Caco-2 (cell line): ENCODE measurements around the gene CHCHD6. TPM values are rescaled to one million over a fixed set of nuclear protein-coding genes. Genes with fewer than 3 reads are reported as not detected.

ENCODE experiments used
- BruUV-seq: library from RNA; stranded (reverse); fragments of 400-500 nt; replicated peaks from 2 replicates; lab custom pipeline; 2021; lab: Mats Ljungman, UMichigan
- CTCF ChIA-PET: fragments of 300-600 bp; sonication (Branson Sonifier 250); formaldehyde crosslinking; loops from one replicate; lab custom pipeline; 2022; ENCODE audit warnings: antibody characterized with exemption; lab: Charles Lee
- POLR2A ChIA-PET: fragments of 300-600 bp; sonication (Branson Sonifier 250); formaldehyde crosslinking; loops from one replicate; lab custom pipeline; 2022; ENCODE audit warnings: antibody characterized with exemption; lab: Charles Lee
- DNase-seq, 2 experiments: peaks; one replicate each; pipeline versions ENCODE4 v3.0.0 to v3.0.0-alpha.2; 2020 to 2022
- H3K27me3 ChIP-seq: replicated peaks from 2 replicates; pipeline ENCODE4 v1.6.0; 2011; ENCODE audit warnings: low read length; ENCODE audit not compliant: control insufficient read depth, insufficient read depth
- H3K36me3 ChIP-seq: 2 replicates; pipeline ENCODE4 v1.5.1; 2011; ENCODE audit warnings: low read length; ENCODE audit not compliant: control insufficient read depth, insufficient read depth
- H3K4me1 ChIP-seq: fragments of 250-450 bp; sonication (Bioruptor Pico); 2 replicates; pipeline ENCODE4 v1.5.1; 2020; ENCODE audit warnings: mild to moderate bottlenecking
- H3K4me3 ChIP-seq: 2 replicates; pipeline ENCODE4 v1.5.1; 2011; ENCODE audit warnings: low read depth, mild to moderate bottlenecking, control low read depth, low read length
- H3K9me3 ChIP-seq: fragments of 250-450 bp; sonication (Bioruptor Pico); 2 replicates; pipeline ENCODE4 v1.5.1; 2020; ENCODE audit warnings: mild to moderate bottlenecking, moderate library complexity
- H3K27ac Mint-ChIP-seq: one replicate; pipeline ENCODE4 v1.8.0; 2022; ENCODE audit warnings: mixed read lengths; ENCODE audit not compliant: unreplicated experiment
- H3K27me3 Mint-ChIP-seq: one replicate; pipeline ENCODE4 v1.8.0; 2022; ENCODE audit warnings: mixed read lengths; ENCODE audit not compliant: insufficient read depth, unreplicated experiment
- H3K36me3 Mint-ChIP-seq: one replicate; pipeline ENCODE4 v1.8.0; 2022; ENCODE audit warnings: mild to moderate bottlenecking, mixed read lengths; ENCODE audit not compliant: insufficient read depth, unreplicated experiment
- H3K4me1 Mint-ChIP-seq: one replicate; pipeline ENCODE4 v1.8.0; 2022; ENCODE audit warnings: low read depth, mixed read lengths; ENCODE audit not compliant: unreplicated experiment
- H3K4me3 Mint-ChIP-seq: one replicate; pipeline ENCODE4 v1.8.0; 2022; ENCODE audit warnings: mild to moderate bottlenecking, moderate library complexity, mixed read lengths; ENCODE audit not compliant: unreplicated experiment
- H3K9me3 Mint-ChIP-seq: one replicate; pipeline ENCODE4 v1.8.0; 2022; ENCODE audit warnings: mixed read lengths; ENCODE audit not compliant: unreplicated experiment
- intact Hi-C: fragments of 100-400 bp; cut with micrococcal nuclease; formaldehyde crosslinking; loops from one replicate; pipeline ENCODE4 v1.10.0; 2022; ENCODE audit not compliant: unreplicated experiment
- total RNA-seq: library from RNA; stranded (reverse); gene quantifications from 2 replicates; pipeline ENCODE4 v1.2.3, GENCODE V29; 2022
- TF ChIP-seq, protein P1 (sequence below), 2 experiments: fragments of 200-600 bp in 1 of 2; IDR thresholded peaks; 1 replicate in 1 of 2; 2 replicates in 1 of 2; pipeline versions ENCODE4 v1.5.1 to v1.8.0; 2011 to 2022; ENCODE audit warnings: antibody characterized with exemption in 1 of 2, control low read depth in 1 of 2, inconsistent platforms in 1 of 2, low read depth in 1 of 2, low read length in 1 of 2, mild to moderate bottlenecking in 1 of 2, moderate library complexity in 1 of 2; ENCODE audit not compliant: insufficient read depth in 1 of 2, severe bottlenecking in 1 of 2, unreplicated experiment in 1 of 2

Gene CHCHD6
- total RNA-seq, 1 experiment from 2014 or later = 49.5 TPM

DNA sequence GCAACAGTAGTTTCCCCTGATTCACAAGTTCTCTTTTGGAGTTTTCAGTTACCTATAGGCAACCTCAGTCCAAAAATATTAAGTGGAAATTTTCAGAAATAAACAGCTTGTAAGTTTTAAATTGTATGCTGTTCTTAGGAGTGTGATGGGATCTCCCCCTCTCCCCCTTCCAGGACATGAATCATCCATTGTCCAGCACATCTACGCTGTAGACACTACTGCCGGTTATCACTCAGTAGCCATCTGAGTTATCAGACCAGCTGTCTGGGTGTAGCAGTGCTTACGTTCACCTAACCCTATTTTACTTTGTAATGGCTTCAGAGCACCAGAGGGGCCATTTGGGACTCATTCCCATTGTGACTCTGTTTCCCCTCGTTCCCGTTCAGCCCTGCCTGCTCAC is 182.2 kb downstream of the CHCHD6 start:
- no peak for DNase-seq
- Mint-ChIP-seq H3K27ac (peak overlapping the region; percentile 72), H3K4me3 (no peak overlapping the region), H3K9me3 (no peaks in the 10 kb centered on the region), H3K4me1 (peaks cover 35% of the 10 kb centered on the region), H3K27me3 (no peaks in the 10 kb centered on the region), H3K36me3 (no peaks in the 10 kb centered on the region)
- H3K4me1 ChIP-seq = peaks cover 60% of the 10 kb centered on the region
- intact Hi-C loops = no loop called here
- H3K4me3 ChIP-seq = no peak overlapping the region
- no peaks in the 10 kb centered on the region for H3K27me3 ChIP-seq
- CTCF ChIA-PET = no interaction called here
- BruUV-seq = no TSS peak
- H3K36me3 ChIP-seq = no peaks in the 10 kb centered on the region
- H3K9me3 ChIP-seq = no peaks in the 10 kb centered on the region
- TF ChIP-seq, protein P1, sequence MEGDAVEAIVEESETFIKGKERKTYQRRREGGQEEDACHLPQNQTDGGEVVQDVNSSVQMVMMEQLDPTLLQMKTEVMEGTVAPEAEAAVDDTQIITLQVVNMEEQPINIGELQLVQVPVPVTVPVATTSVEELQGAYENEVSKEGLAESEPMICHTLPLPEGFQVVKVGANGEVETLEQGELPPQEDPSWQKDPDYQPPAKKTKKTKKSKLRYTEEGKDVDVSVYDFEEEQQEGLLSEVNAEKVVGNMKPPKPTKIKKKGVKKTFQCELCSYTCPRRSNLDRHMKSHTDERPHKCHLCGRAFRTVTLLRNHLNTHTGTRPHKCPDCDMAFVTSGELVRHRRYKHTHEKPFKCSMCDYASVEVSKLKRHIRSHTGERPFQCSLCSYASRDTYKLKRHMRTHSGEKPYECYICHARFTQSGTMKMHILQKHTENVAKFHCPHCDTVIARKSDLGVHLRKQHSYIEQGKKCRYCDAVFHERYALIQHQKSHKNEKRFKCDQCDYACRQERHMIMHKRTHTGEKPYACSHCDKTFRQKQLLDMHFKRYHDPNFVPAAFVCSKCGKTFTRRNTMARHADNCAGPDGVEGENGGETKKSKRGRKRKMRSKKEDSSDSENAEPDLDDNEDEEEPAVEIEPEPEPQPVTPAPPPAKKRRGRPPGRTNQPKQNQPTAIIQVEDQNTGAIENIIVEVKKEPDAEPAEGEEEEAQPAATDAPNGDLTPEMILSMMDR (IDR thresholded peaks at IDR 0.05; ENCODE audit: insufficient read depth in 1 of 2, low read depth in 1 of 2, low read length in 1 of 2, severe bottlenecking in 1 of 2, unreplicated experiment in 1 of 2) = no peak
- POLR2A ChIA-PET = no interaction called here

DNA sequence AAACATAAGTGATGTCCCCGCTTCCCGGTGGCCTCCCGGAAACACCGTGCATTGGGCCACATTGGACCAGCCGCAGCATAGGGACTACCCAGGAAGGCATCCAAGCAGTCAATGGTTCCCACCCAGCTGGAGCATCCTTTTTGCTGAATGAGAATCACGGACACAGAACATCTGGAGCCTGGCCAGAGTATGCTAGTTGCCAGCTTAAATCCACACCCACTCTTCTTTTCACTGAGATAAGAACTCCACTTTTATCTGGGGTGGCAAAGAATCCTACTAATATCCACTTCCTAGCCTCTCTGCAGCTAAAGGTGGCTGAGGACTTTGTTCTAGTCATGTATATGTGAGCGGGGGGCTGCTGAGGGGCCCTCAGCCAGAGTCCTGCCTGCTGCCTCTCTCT is 183.6 kb downstream of the CHCHD6 start:
- Histone ChIP-seq H3K9me3 (no peaks in the 10 kb centered on the region), H3K4me1 (peaks cover 46% of the 10 kb centered on the region), H3K27me3 (no peaks in the 10 kb centered on the region), H3K36me3 (no peaks in the 10 kb centered on the region), H3K4me3 (no peak overlapping the region)
- H3K4me1 Mint-ChIP-seq = peaks cover 23% of the 10 kb centered on the region
- POLR2A ChIA-PET = no interaction called here
- DNase-seq = no peak
- H3K36me3 Mint-ChIP-seq = peaks cover 10% of the 10 kb centered on the region
- TF ChIP-seq, protein P1 (IDR thresholded peaks at IDR 0.05; ENCODE audit: insufficient read depth in 1 of 2, low read depth in 1 of 2, low read length in 1 of 2, severe bottlenecking in 1 of 2, unreplicated experiment in 1 of 2) = no peak
- no TSS peak for BruUV-seq
- H3K9me3 Mint-ChIP-seq = no peaks in the 10 kb centered on the region
- CTCF ChIA-PET = interaction anchor here (1.5 kb wide), 1 partner anchor 35 kb away, joined by 6 read pairs; no protein-coding TSS in a partner anchor
- peak overlapping the region; percentile 72 for H3K27ac Mint-ChIP-seq
- no peak overlapping the region for H3K4me3 Mint-ChIP-seq
- intact Hi-C loops = no loop called here
- no peaks in the 10 kb centered on the region for H3K27me3 Mint-ChIP-seq

DNA sequence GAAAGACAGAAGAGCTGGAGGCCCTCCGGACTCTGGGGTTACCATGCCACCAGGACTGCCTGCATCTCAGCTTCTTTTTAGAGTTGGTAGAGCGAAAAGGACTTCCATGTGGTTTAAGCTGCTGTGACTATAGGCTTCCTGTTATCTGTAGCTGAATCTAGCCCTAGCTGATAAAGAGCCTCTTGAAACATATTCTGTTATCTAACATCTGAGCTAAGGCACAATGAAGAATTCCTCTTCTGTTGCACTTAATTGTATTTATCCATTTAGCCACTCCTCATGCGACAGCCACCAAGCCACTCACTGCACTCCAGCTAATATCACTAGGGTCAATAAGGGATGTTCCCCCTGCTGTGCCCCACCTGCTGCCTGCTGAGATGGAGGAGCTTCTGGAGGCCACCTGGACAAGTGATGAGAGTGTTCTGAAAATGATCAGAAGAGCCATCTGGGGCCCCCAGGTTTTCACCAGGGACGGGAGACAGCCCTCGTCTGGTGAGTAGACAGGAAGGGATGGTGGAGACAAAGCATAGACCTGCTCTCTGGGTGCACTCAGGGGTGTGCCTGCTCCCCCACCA is 184.2 kb downstream of the CHCHD6 start:
- Mint-ChIP-seq H3K9me3 (no peaks in the 10 kb centered on the region), H3K27me3 (no peaks in the 10 kb centered on the region), H3K4me1 (peaks cover 23% of the 10 kb centered on the region), H3K4me3 (peak overlapping the region; percentile 52), H3K27ac (peak overlapping the region; percentile 72), H3K36me3 (peaks cover 11% of the 10 kb centered on the region)
- Histone ChIP-seq H3K4me3 (no peak overlapping the region), H3K36me3 (no peaks in the 10 kb centered on the region), H3K4me1 (peaks cover 40% of the 10 kb centered on the region), H3K9me3 (no peaks in the 10 kb centered on the region), H3K27me3 (no peaks in the 10 kb centered on the region)
- ChIA-PET POLR2A (no interaction called here), CTCF (interaction anchor here (0.6 to 1.5 kb wide), 2 partner anchors 36 to 1366 kb away, joined by 5 to 6 read pairs; no protein-coding TSS in a partner anchor)
- intact Hi-C loops = no loop called here
- TF ChIP-seq, protein P1 (IDR thresholded peaks at IDR 0.05; ENCODE audit: insufficient read depth in 1 of 2, low read depth in 1 of 2, low read length in 1 of 2, severe bottlenecking in 1 of 2, unreplicated experiment in 1 of 2) = no peak
- no TSS peak for BruUV-seq
- no peak for DNase-seq
